Uterus (tissue), 4 donors: ENCODE results near the gene SHH. TPM values are rescaled to one million over a fixed set of nuclear protein-coding genes. Genes with fewer than 3 reads are reported as not detected.

Source experiments
- DNase-seq, 2 donors: peaks; one replicate each; pipeline ENCODE4 v3.0.0-alpha.2; 2019 to 2020
- H3K27ac ChIP-seq, 2 donors: fragments of 200-600 bp; sonication (generic); 1 replicate in 1 of 2; 2 replicates in 1 of 2; pipeline ENCODE4 v1.5.1; 2016 to 2018
- H3K27me3 ChIP-seq, 2 donors: fragments of 200-600 bp; sonication (generic); one replicate each; pipeline ENCODE4 v1.5.1; 2018 to 2019; ENCODE audit warnings: control low read depth in 1 of 2
- H3K36me3 ChIP-seq, 2 donors: fragments of 200-600 bp; sonication (generic); one replicate each; pipeline ENCODE4 v1.5.1; 2019; ENCODE audit warnings: control low read depth in 1 of 2
- H3K4me1 ChIP-seq, 2 donors: fragments of 200-600 bp; sonication (generic); one replicate each; pipeline ENCODE4 v1.5.1; 2018 to 2019; ENCODE audit warnings: control low read depth in 1 of 2
- H3K4me3 ChIP-seq, 2 donors: fragments of 200-600 bp; sonication (generic); 1 replicate in 1 of 2; 2 replicates in 1 of 2; pipeline ENCODE4 v1.5.1; 2018 to 2019; ENCODE audit warnings: mild to moderate bottlenecking in 1 of 2
- H3K9me3 ChIP-seq, 2 donors: fragments of 200-600 bp; sonication (generic); one replicate each; pipeline ENCODE4 v1.5.1; 2019; ENCODE audit warnings: control low read depth in 1 of 2
- CTCF ChIP-seq, 4 experiments: fragments of 200-600 bp in 2 of 4; fragments of 450-650 bp in 2 of 4; sonication (generic) in 2 of 4; IDR thresholded peaks; one replicate each; pipeline ENCODE4 v1.5.1; 2016 to 2019; ENCODE audit warnings: antibody characterized with exemption in 4 of 4, mild to moderate bottlenecking in 2 of 4, moderate library complexity in 1 of 4
- POLR2A ChIP-seq, 2 donors: fragments of 450-650 bp; IDR thresholded peaks; one replicate each; pipeline ENCODE4 v1.6.1; 2016; ENCODE audit warnings: antibody characterized with exemption in 2 of 2, mild to moderate bottlenecking in 1 of 2, moderate library complexity in 1 of 2
- intact Hi-C: fragments of 100-400 bp; cut with DNase I; formaldehyde crosslinking; loops from one replicate; pipeline ENCODE4 v1.15.1; 2023; ENCODE audit warnings: low total_unique reads
- total RNA-seq, 4 donors: library from RNA; depleted of rRNA in 3 of 4; stranded (reverse); fragments of >200 nt in 3 of 4; gene quantifications; one replicate each; pipeline versions ENCODE4 v1.1.0 to v1.2.4, GENCODE V29; 2014 to 2023
- donor health status: DM: yes; HTN: yes; CAD: no.

Gene SHH
- total RNA-seq, 4 donors from 2014 or later, result 0.62 TPM; not detected in 3

GRCh38 chr7:155795401-155795800 is 16.9 kb downstream of the SHH start:
- Histone ChIP-seq H3K4me1 (no peaks in the 10 kb centered on the region), H3K9me3 (no peaks in the 10 kb centered on the region), H3K36me3 (no peaks in the 10 kb centered on the region), H3K27me3 (peaks cover 0 to 10% of the 10 kb centered on the region in 2 donors), H3K27ac (no peak overlapping the region), H3K4me3 (no peak overlapping the region)
- intact Hi-C loops, result loop anchor here (10.0 kb wide), 1 partner anchor 1019 kb away; no protein-coding TSS in a partner anchor
- DNase-seq, result no peak
- no peak for TF ChIP-seq POLR2A (IDR thresholded peaks at IDR 0.05)

DNA sequence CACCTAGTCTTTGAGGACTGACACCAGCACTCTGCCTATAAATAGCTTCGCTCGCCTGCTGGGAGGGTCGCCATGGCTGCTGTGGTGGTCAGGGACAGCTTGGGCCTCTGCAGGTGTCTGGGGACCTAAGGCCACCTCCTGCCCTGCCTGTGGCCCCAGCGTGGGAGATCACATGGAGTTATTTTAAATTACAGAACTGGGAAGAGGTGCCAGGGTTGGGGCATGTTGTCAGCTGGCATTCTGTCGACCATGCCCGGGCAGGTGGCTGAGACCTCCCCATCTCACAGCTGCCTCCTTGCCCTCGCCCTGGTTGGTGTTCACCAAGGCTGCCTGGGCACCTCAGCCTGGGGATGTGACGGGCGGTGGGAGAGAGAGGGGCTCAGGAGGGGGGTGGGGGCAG is 18.1 kb downstream of the SHH start:
- DNase-seq, result no peak
- intact Hi-C loops, result loop anchor here (10.0 kb wide), 1 partner anchor 1021 kb away; no protein-coding TSS in a partner anchor
- TF ChIP-seq POLR2A (IDR thresholded peaks at IDR 0.05) (no peak), CTCF (IDR thresholded peaks at IDR 0.05) (no peak)

GRCh38 chr7:155793720-155794119 is 18.5 kb downstream of the SHH start:
- TF ChIP-seq CTCF (IDR thresholded peaks at IDR 0.05), result no peak
- TF ChIP-seq POLR2A (IDR thresholded peaks at IDR 0.05), result no peak
- Histone ChIP-seq H3K4me3 (no peak overlapping the region), H3K36me3 (no peaks in the 10 kb centered on the region), H3K9me3 (no peaks in the 10 kb centered on the region), H3K27ac (no peak overlapping the region), H3K4me1 (no peaks in the 10 kb centered on the region), H3K27me3 (peaks cover 0 to 10% of the 10 kb centered on the region in 2 donors)
- no peak for DNase-seq
- intact Hi-C loops, result loop anchor here (10.0 kb wide), 1 partner anchor 1021 kb away; no protein-coding TSS in a partner anchor

More for the DNA sequence above, 18.1 kb downstream of the SHH start:
- Histone ChIP-seq H3K27ac (no peak overlapping the region), H3K4me3 (no peak overlapping the region), H3K27me3 (peaks cover 0 to 10% of the 10 kb centered on the region in 2 donors), H3K36me3 (no peaks in the 10 kb centered on the region), H3K9me3 (no peaks in the 10 kb centered on the region), H3K4me1 (no peaks in the 10 kb centered on the region)

GRCh38 chr7:155792999-155793560 is 19.2 kb downstream of the SHH start:
- Histone ChIP-seq H3K27ac (no peak overlapping the region), H3K9me3 (no peaks in the 10 kb centered on the region), H3K27me3 (peaks cover 0 to 10% of the 10 kb centered on the region in 2 donors), H3K4me1 (no peaks in the 10 kb centered on the region), H3K4me3 (no peak overlapping the region), H3K36me3 (no peaks in the 10 kb centered on the region)
- no peak for TF ChIP-seq CTCF (IDR thresholded peaks at IDR 0.05)
- TF ChIP-seq POLR2A (IDR thresholded peaks at IDR 0.05), result no peak
- intact Hi-C loops, result loop anchor here (10.0 kb wide), 1 partner anchor 1022 kb away; no protein-coding TSS in a partner anchor
- DNase-seq, result no peak

- H3K36me3 ChIP-seq, result no peaks in the 10 kb centered on the region
- peaks cover 0 to 10% of the 10 kb centered on the region in 2 donors for H3K27me3 ChIP-seq
- no peak overlapping the region for H3K27ac ChIP-seq
- no peaks in the 10 kb centered on the region for H3K4me1 ChIP-seq
- intact Hi-C loops, result loop anchor here (10.0 kb wide), 1 partner anchor 1022 kb away; no protein-coding TSS in a partner anchor
- no peak for TF ChIP-seq POLR2A (IDR thresholded peaks at IDR 0.05)
- no peak for TF ChIP-seq CTCF (IDR thresholded peaks at IDR 0.05)
- no peak for DNase-seq
- no peak overlapping the region for H3K4me3 ChIP-seq
- no peaks in the 10 kb centered on the region for H3K9me3 ChIP-seq
Measured at GRCh38 chr7:155792315-155792960, 19.8 kb downstream of the SHH start.
